Hematopoietic multipotent progenitor cell treated with erythropoietin and hydrocortisone succinate and interleukin-3 and kit ligand, for 8 days (in vitro differentiated cells): ENCODE data around the gene CGNL1.

Experiments used
- DNase-seq: peaks from one replicate; pipeline ENCODE4 v3.0.0-alpha.2; 2015

Gene CGNL1

GRCh38 chr15:57427367-57427821 is 51.1 kb downstream of the CGNL1 start:
- no peak for DNase-seq

GRCh38 chr15:57432141-57432741 is 55.9 kb downstream of the CGNL1 start:
- no peak for DNase-seq

GRCh38 chr15:57436166-57436565 is 59.9 kb downstream of the CGNL1 start:
- DNase-seq = no peak

- DNase-seq = no peak
These were observed 60.7 kb downstream of the CGNL1 start for GRCh38 chr15:57436961-57437360.

GRCh38 chr15:57437564-57437963 is 61.3 kb downstream of the CGNL1 start:
- DNase-seq = no peak

GRCh38 chr15:57438166-57438565 is 61.9 kb downstream of the CGNL1 start:
- no peak for DNase-seq

GRCh38 chr15:57439128-57440027 is 63.1 kb downstream of the CGNL1 start:
- DNase-seq = no peak

GRCh38 chr15:57440167-57440566 is 63.9 kb downstream of the CGNL1 start:
- DNase-seq = no peak

- DNase-seq = no peak
These were observed 64.5 kb downstream of the CGNL1 start for GRCh38 chr15:57440799-57441198.

- DNase-seq = no peak
These were observed 66.0 kb downstream of the CGNL1 start for GRCh38 chr15:57442335-57442734.

- no peak for DNase-seq
These were observed 67.2 kb downstream of the CGNL1 start for GRCh38 chr15:57443486-57443885.

GRCh38 chr15:57444877-57445513 is 68.7 kb downstream of the CGNL1 start:
- DNase-seq = no peak

GRCh38 chr15:57445872-57446271 is 69.6 kb downstream of the CGNL1 start:
- peak; percentile 9 for DNase-seq

- DNase-seq = no peak
These were observed 70.1 kb downstream of the CGNL1 start for GRCh38 chr15:57446393-57446792.

GRCh38 chr15:57451555-57451954 is 75.2 kb downstream of the CGNL1 start:
- DNase-seq = no peak

GRCh38 chr15:57452090-57452754 is 75.9 kb downstream of the CGNL1 start:
- DNase-seq = no peak

GRCh38 chr15:57455929-57456328 is 79.6 kb downstream of the CGNL1 start:
- peak; percentile 63 for DNase-seq

GRCh38 chr15:57456559-57456958 is 80.3 kb downstream of the CGNL1 start:
- no peak for DNase-seq

GRCh38 chr15:57457726-57458125 is 81.4 kb downstream of the CGNL1 start:
- peak; percentile 7 for DNase-seq

GRCh38 chr15:57458356-57458781 is 82.1 kb downstream of the CGNL1 start:
- peak; percentile 13 for DNase-seq

- DNase-seq = peak; percentile 21
These were observed 84.0 kb downstream of the CGNL1 start for GRCh38 chr15:57460208-57460816.

- no peak for DNase-seq
These were observed 85.2 kb downstream of the CGNL1 start for GRCh38 chr15:57461541-57461940.

GRCh38 chr15:57462381-57462780 is 86.1 kb downstream of the CGNL1 start:
- DNase-seq = no peak
